Psoas muscle (tissue), 8 donors: ENCODE measurements around the gene CDON. TPM values are rescaled to one million over a fixed set of nuclear protein-coding genes. Genes with fewer than 3 reads are reported as not detected.
"Not testable (repeated sequence)": the region's sequence is repeated elsewhere in the genome, so short reads cannot be mapped to it uniquely, and the experiment has no call there.

ENCODE experiments used
- ATAC-seq, 4 donors: fragments of 200-7000 bp; cut with Tn5 transposase; one replicate each; pipeline ENCODE4 v1.9.1; 2020; ENCODE audit warnings: moderate library complexity in 3 of 4, mild to moderate bottlenecking in 2 of 4
- DNase-seq, 2 donors: peaks; one replicate each; pipeline ENCODE4 v3.0.0-alpha.2; 2020
- H3K27ac ChIP-seq: fragments of 200-600 bp; one replicate; pipeline ENCODE4 v1.8.0; 2022
- H3K27me3 ChIP-seq, 3 donors: fragments of 200-600 bp in 1 of 3; one replicate each; pipeline versions ENCODE4 v1.6.1 to v1.8.0; 2013 to 2022; ENCODE audit warnings: low read length in 2 of 3, mild to moderate bottlenecking in 2 of 3, moderate library complexity in 1 of 3; ENCODE audit not compliant: insufficient read depth in 3 of 3
- H3K36me3 ChIP-seq, 2 donors: fragments of 200-600 bp in 1 of 2; one replicate each; pipeline versions ENCODE4 v1.6.1 to v1.8.0; 2013 to 2022; ENCODE audit warnings: low read depth in 1 of 2, mild to moderate bottlenecking in 1 of 2, moderate library complexity in 1 of 2; ENCODE audit not compliant: insufficient read depth in 1 of 2
- H3K4me1 ChIP-seq: fragments of 200-600 bp; one replicate; pipeline ENCODE4 v1.8.0; 2022
- H3K4me3 ChIP-seq: fragments of 200-600 bp; one replicate; pipeline ENCODE4 v1.8.0; 2022; ENCODE audit warnings: mild to moderate bottlenecking
- H3K9me3 ChIP-seq: fragments of 200-600 bp; one replicate; pipeline ENCODE4 v1.8.0; 2022
- CTCF ChIP-seq: fragments of 200-600 bp; IDR thresholded peaks from one replicate; pipeline ENCODE4 v1.8.0; 2022; ENCODE audit warnings: antibody characterized with exemption
- WGBS, 3 donors: extraction: QIAGEN DNeasy Blood & Tissue Kit; methylation state at CpG; one replicate each; pipeline versions ENCODE4 v1.1.6 to v1.1.7; 2013; 5-methylcytosine and 5-hydroxymethylcytosine counted together
- intact Hi-C, 2 donors: fragments of 100-400 bp; cut with DNase I; formaldehyde crosslinking; loops; one replicate each; pipeline versions ENCODE4 v1.11.0 to v1.14.2; 2022
- polyA plus RNA-seq, 3 donors: library from polyadenylated mRNA; stranded (reverse); fragments of 200-250 nt; gene quantifications; one replicate each; pipeline ENCODE4 v1.2.3, GENCODE V29; 2013
- total RNA-seq, 4 donors: library from RNA; stranded (reverse); fragmentation: NEBNext Ultra II Directional in 2 of 4; extraction: Animal tissue kit (Norgen Biotek cat#: 25700) in 2 of 4; gene quantifications; one replicate each; pipeline versions ENCODE4 v1.2.1 to v1.2.4, GENCODE V29; 2021 to 2023
- donor health status: healthy with polysubstance abuse.
- donor health status: DM: no; HTN: no; CAD: no; lungs with moderate emphysema.
- donor health status: Bipolar disorder and iron deficiency.
- donor health status: healthy.
- donor health status: DM: yes; HTN: yes; CAD: no.
- donor health status: DM: no; HTN: no; CAD: no.
- donor health status: DM: no; HTN: no; CAD: no.
- donor health status: DM: yes; HTN: yes; CAD: no.

CDON gene
- total and polyA plus RNA-seq, 7 donors: 0.63 to 5.6 (median 1.3) TPM

GRCh38 chr11:125922156-125922555, 140.5 kb downstream of the CDON start:
- intact Hi-C loops: loop anchor here (2.0 to 10.0 kb wide), 2 partner anchors 273 to 343 kb away; partner anchors contain the start of genes FOXRED1 (in 1 of the 2) and SRPRA (in 1 of the 2)
- ATAC-seq: no peak
- WGBS, 3 donors: 78 to 93% (median 79%) methylated on average over 3 of the region's 3 CpGs

GRCh38 chr11:125921042-125921441, 141.6 kb downstream of the CDON start:
- ATAC-seq: no peak
- peaks cover 0 to 8% (median 0%) of the 10 kb centered on the region in 3 donors for H3K27me3 ChIP-seq
- no peak overlapping the region for H3K27ac ChIP-seq
- TF ChIP-seq CTCF: no peak
- intact Hi-C loops: loop anchor here in 1 of 2 donors (10.0 kb wide), 1 partner anchor 344 kb away; the partner anchor contains the start of genes FOXRED1 and SRPRA
- H3K9me3 ChIP-seq: no peaks in the 10 kb centered on the region
- no peak overlapping the region for H3K4me3 ChIP-seq
- DNase-seq: no peak
- 78 to 87% (median 81%) methylated on average over 9 of the region's 9 CpGs for WGBS, 3 donors
- no peaks in the 10 kb centered on the region for H3K4me1 ChIP-seq
- no peaks in the 10 kb centered on the region for H3K36me3 ChIP-seq

More at GRCh38 chr11:125922156-125922555, 140.5 kb downstream of the CDON start:
- H3K4me1 ChIP-seq: no peaks in the 10 kb centered on the region
- H3K9me3 ChIP-seq: no peaks in the 10 kb centered on the region
- no peak for DNase-seq
- no peak for TF ChIP-seq CTCF
- H3K4me3 ChIP-seq: no peak overlapping the region
- H3K36me3 ChIP-seq: no peaks in the 10 kb centered on the region
- H3K27ac ChIP-seq: no peak overlapping the region
- H3K27me3 ChIP-seq: peaks cover 0 to 6% (median 0%) of the 10 kb centered on the region in 3 donors

- Histone ChIP-seq H3K27ac (no peak overlapping the region), H3K27me3 (peaks cover 0 to 8% (median 3%) of the 10 kb centered on the region in 3 donors), H3K9me3 (no peaks in the 10 kb centered on the region), H3K4me1 (no peaks in the 10 kb centered on the region), H3K4me3 (no peak overlapping the region), H3K36me3 (no peaks in the 10 kb centered on the region)
- WGBS, 3 donors: 74 to 81% (median 80%) methylated on average over 13 of the region's 13 CpGs
- TF ChIP-seq CTCF: no peak
- no peak for ATAC-seq
- intact Hi-C loops: no loop called here
- DNase-seq: no peak
These were observed 144.4 kb downstream of the CDON start for GRCh38 chr11:125918140-125918840.

- intact Hi-C loops: no loop called here
- no peak for ATAC-seq
- Histone ChIP-seq H3K36me3 (no peaks in the 10 kb centered on the region), H3K4me3 (no peak overlapping the region), H3K27me3 (peaks cover 0 to 8% (median 6%) of the 10 kb centered on the region in 3 donors), H3K27ac (no peak overlapping the region), H3K4me1 (no peaks in the 10 kb centered on the region), H3K9me3 (no peaks in the 10 kb centered on the region)
- no peak for DNase-seq
- 66 to 76% (median 73%) methylated on average over 12 of the region's 12 CpGs for WGBS, 3 donors
- TF ChIP-seq CTCF: no peak
These were observed 145.9 kb downstream of the CDON start for GRCh38 chr11:125916683-125917347.

- DNase-seq, H3K4me1 ChIP-seq, intact Hi-C loops, H3K4me3 ChIP-seq, H3K36me3 ChIP-seq, H3K27me3 ChIP-seq, ATAC-seq, H3K9me3 ChIP-seq, H3K27ac ChIP-seq: not testable (repeated sequence)
- WGBS, 3 donors: 77 to 90% (median 86%) methylated on average over 3 of the region's 3 CpGs
These were observed 148.1 kb downstream of the CDON start for GRCh38 chr11:125914601-125915000.
